B cell (primary cell): Measurements from ENCODE around the gene MEGF11.

Experiments used
- EZH2 ChIP-seq: IDR thresholded peaks from 2 replicates; pipeline ENCODE4 v1.6.1; 2012; ENCODE audit warnings: borderline replicate concordance, low read depth, mild to moderate bottlenecking, moderate library complexity, low read length; ENCODE audit not compliant: insufficient read depth, poor library complexity, severe bottlenecking
- TF ChIP-seq, protein P1 (sequence below): fragments of 200-600 bp; IDR thresholded peaks from one replicate; pipeline ENCODE4 v1.8.0; 2022; ENCODE audit warnings: antibody characterized with exemption, mild to moderate bottlenecking

GRCh38 chr15:66284271-66284670 is 30.7 kb upstream of the MEGF11 start:
- TF ChIP-seq, protein P1, sequence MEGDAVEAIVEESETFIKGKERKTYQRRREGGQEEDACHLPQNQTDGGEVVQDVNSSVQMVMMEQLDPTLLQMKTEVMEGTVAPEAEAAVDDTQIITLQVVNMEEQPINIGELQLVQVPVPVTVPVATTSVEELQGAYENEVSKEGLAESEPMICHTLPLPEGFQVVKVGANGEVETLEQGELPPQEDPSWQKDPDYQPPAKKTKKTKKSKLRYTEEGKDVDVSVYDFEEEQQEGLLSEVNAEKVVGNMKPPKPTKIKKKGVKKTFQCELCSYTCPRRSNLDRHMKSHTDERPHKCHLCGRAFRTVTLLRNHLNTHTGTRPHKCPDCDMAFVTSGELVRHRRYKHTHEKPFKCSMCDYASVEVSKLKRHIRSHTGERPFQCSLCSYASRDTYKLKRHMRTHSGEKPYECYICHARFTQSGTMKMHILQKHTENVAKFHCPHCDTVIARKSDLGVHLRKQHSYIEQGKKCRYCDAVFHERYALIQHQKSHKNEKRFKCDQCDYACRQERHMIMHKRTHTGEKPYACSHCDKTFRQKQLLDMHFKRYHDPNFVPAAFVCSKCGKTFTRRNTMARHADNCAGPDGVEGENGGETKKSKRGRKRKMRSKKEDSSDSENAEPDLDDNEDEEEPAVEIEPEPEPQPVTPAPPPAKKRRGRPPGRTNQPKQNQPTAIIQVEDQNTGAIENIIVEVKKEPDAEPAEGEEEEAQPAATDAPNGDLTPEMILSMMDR, result no peak
- no peak for TF ChIP-seq EZH2
